Liver (tissue), 9 donors: ENCODE results near the gene CALR. TPM values are rescaled to one million over a fixed set of nuclear protein-coding genes. Genes with fewer than 3 reads are reported as not detected.

Source experiments
- DNase-seq: peaks from one replicate; pipeline ENCODE4 v3.0.0-alpha.2; 2017; ENCODE audit warnings: low spot score
- H3K27ac ChIP-seq, 2 donors: one replicate each; pipeline ENCODE4 v1.7.0; 2013; ENCODE audit warnings: inconsistent platforms in 2 of 2, low read length in 2 of 2, control low read depth in 1 of 2, low read depth in 1 of 2, mild to moderate bottlenecking in 1 of 2
- H3K27me3 ChIP-seq, 4 donors: one replicate each; pipeline versions ENCODE4 v1.6.1 to v1.7.0; 2013; ENCODE audit warnings: low read length in 3 of 4, inconsistent platforms in 1 of 4, mild to moderate bottlenecking in 1 of 4, moderate library complexity in 1 of 4; ENCODE audit not compliant: control insufficient read depth in 4 of 4, insufficient read depth in 4 of 4
- H3K36me3 ChIP-seq, 4 donors: one replicate each; pipeline versions ENCODE4 v1.6.1 to v1.7.0; 2013; ENCODE audit warnings: low read length in 3 of 4, mild to moderate bottlenecking in 3 of 4, low read depth in 1 of 4, moderate library complexity in 1 of 4; ENCODE audit not compliant: control insufficient read depth in 4 of 4, insufficient read depth in 3 of 4
- H3K4me1 ChIP-seq, 4 donors: one replicate each; pipeline versions ENCODE4 v1.6.1 to v1.7.0; 2013; ENCODE audit warnings: low read length in 3 of 4, mild to moderate bottlenecking in 3 of 4, moderate library complexity in 1 of 4; ENCODE audit not compliant: control insufficient read depth in 4 of 4, insufficient read depth in 4 of 4
- H3K4me3 ChIP-seq, 3 donors: one replicate each; pipeline versions ENCODE4 v1.6.1 to v1.7.0; 2013; ENCODE audit warnings: low read length in 3 of 3, control low read depth in 1 of 3, low read depth in 1 of 3, mild to moderate bottlenecking in 1 of 3
- H3K9ac ChIP-seq, 2 donors: one replicate each; pipeline ENCODE4 v1.7.0; 2013; ENCODE audit warnings: low read length in 2 of 2, mild to moderate bottlenecking in 2 of 2, moderate library complexity in 2 of 2, control low read depth in 1 of 2, low read depth in 1 of 2
- H3K9me3 ChIP-seq, 4 donors: one replicate each; pipeline versions ENCODE4 v1.6.1 to v1.7.0; 2013; ENCODE audit warnings: low read length in 3 of 4; ENCODE audit not compliant: control insufficient read depth in 4 of 4
- ATF3 ChIP-seq: IDR thresholded peaks from 2 replicates; pipeline ENCODE4 v1.6.1; 2016; ENCODE audit warnings: antibody characterized with exemption
- CTCF ChIP-seq: fragments of 150-350 bp; IDR thresholded peaks from 2 replicates; pipeline ENCODE4 v1.5.1; 2017; ENCODE audit warnings: improper control_type of control experiment, low read depth, low read length; ENCODE audit not compliant: missing input control
- EGR1 ChIP-seq, 2 donors: IDR thresholded peaks; 2 replicates each; pipeline ENCODE4 v1.6.1; 2016 to 2018; ENCODE audit warnings: antibody characterized with exemption in 2 of 2, low read depth in 2 of 2
- FOXA1 ChIP-seq: IDR thresholded peaks from 2 replicates; pipeline ENCODE4 v1.6.1; 2016; ENCODE audit warnings: antibody characterized with exemption
- FOXA2 ChIP-seq: IDR thresholded peaks from 2 replicates; pipeline ENCODE4 v1.6.1; 2016; ENCODE audit warnings: antibody characterized with exemption
- GABPA ChIP-seq, 2 donors: IDR thresholded peaks in 1 of 2; conservative IDR thresholded peaks in 1 of 2; 2 replicates each; pipeline ENCODE4 v1.6.1; 2016; ENCODE audit warnings: antibody characterized with exemption in 2 of 2, mild to moderate bottlenecking in 1 of 2, moderate library complexity in 1 of 2
- HNF4A ChIP-seq, 2 donors: conservative IDR thresholded peaks; 2 replicates each; pipeline ENCODE4 v1.6.1; 2016; ENCODE audit warnings: antibody characterized with exemption in 2 of 2, mild to moderate bottlenecking in 2 of 2
- JUND ChIP-seq, 2 donors: IDR thresholded peaks; 2 replicates each; pipeline ENCODE4 v1.6.1; 2016; ENCODE audit warnings: antibody characterized with exemption in 2 of 2
- NR2F2 ChIP-seq: IDR thresholded peaks from 2 replicates; pipeline ENCODE4 v1.6.1; 2016; ENCODE audit warnings: antibody characterized with exemption
- RAD21 ChIP-seq, 2 donors: IDR thresholded peaks; 2 replicates each; pipeline ENCODE4 v1.6.1; 2016; ENCODE audit warnings: antibody characterized with exemption in 2 of 2, mild to moderate bottlenecking in 2 of 2
- REST ChIP-seq: IDR thresholded peaks from 2 replicates; pipeline ENCODE4 v1.6.1; 2016; ENCODE audit warnings: antibody characterized with exemption, mild to moderate bottlenecking
- RXRA ChIP-seq, 2 donors: IDR thresholded peaks; 2 replicates each; pipeline ENCODE4 v1.6.1; 2017 to 2018; ENCODE audit warnings: antibody characterized with exemption in 2 of 2, mild to moderate bottlenecking in 1 of 2
- SP1 ChIP-seq: IDR thresholded peaks from 2 replicates; pipeline ENCODE4 v1.6.1; 2018; ENCODE audit warnings: antibody characterized with exemption, mild to moderate bottlenecking
- TAF1 ChIP-seq: conservative IDR thresholded peaks from 2 replicates; pipeline ENCODE4 v1.6.1; 2016; ENCODE audit warnings: antibody characterized with exemption, mild to moderate bottlenecking
- YY1 ChIP-seq: IDR thresholded peaks from 2 replicates; pipeline ENCODE4 v1.6.1; 2016; ENCODE audit warnings: antibody characterized with exemption, mild to moderate bottlenecking
- ZBTB33 ChIP-seq: IDR thresholded peaks from 2 replicates; pipeline ENCODE4 v1.6.1; 2016; ENCODE audit warnings: antibody characterized with exemption
- WGBS: extraction: QIAGEN DNeasy Blood & Tissue Kit; methylation state at CpG from one replicate; pipeline ENCODE4 v1.1.7; 2013; 5-methylcytosine and 5-hydroxymethylcytosine counted together
- polyA plus RNA-seq, 2 donors: library from polyadenylated mRNA; stranded (reverse) in 1 of 2; unstranded in 1 of 2; fragments of 200-250 nt in 1 of 2; fragments of >200 nt in 1 of 2; fragmentation: Nextera tagmentation in 1 of 2; extraction: Ambion mirVana in 1 of 2; gene quantifications; one replicate each; pipeline versions ENCODE4 v1.2.1 to v1.2.3, GENCODE V29; 2013 to 2015
- total RNA-seq, 2 donors: library from RNA; depleted of rRNA; stranded (reverse); fragments of >200 nt; gene quantifications; one replicate each; pipeline ENCODE4 v1.2.3, GENCODE V29; 2014
- donor health status: healthy.
- donor health status: healthy.
- donor health status: healthy.
- donor health status: healthy.
- donor health status: healthy.

The CALR gene
- total and polyA plus RNA-seq, 4 donors, result 618 to 1,316 (median 1,070) TPM

GRCh38 chr19:12918253-12918652 is 20.2 kb upstream of the CALR start:
- no peak for TF ChIP-seq SP1
- TF ChIP-seq ATF3, result no peak
- no peak for TF ChIP-seq GABPA (IDR thresholded peaks at IDR 0.05 in 1 of 2, conservative IDR thresholded peaks at IDR 0.05 in 1 of 2)
- no peak for TF ChIP-seq RAD21 (IDR thresholded peaks at IDR 0.05)
- TF ChIP-seq NR2F2, result no peak
- no peak overlapping the region for H3K4me3 ChIP-seq
- H3K9me3 ChIP-seq, result no peaks in the 10 kb centered on the region
- no peaks in the 10 kb centered on the region for H3K27me3 ChIP-seq
- H3K27ac ChIP-seq, result no peak overlapping the region
- H3K9ac ChIP-seq, result no peak overlapping the region
- H3K4me1 ChIP-seq, result peaks cover 0 to 6% (median 4%) of the 10 kb centered on the region in 4 donors
- H3K36me3 ChIP-seq, result peaks cover 5 to 11% (median 7%) of the 10 kb centered on the region in 4 donors
- no peak for DNase-seq
- 96% methylated on average over 14 of the region's 14 CpGs for WGBS

- WGBS, result 50% methylated on average over 3 of the region's 3 CpGs
- Histone ChIP-seq H3K36me3 (peaks cover 19 to 32% (median 25%) of the 10 kb centered on the region in 4 donors), H3K4me1 (peaks cover 0 to 5% (median 3%) of the 10 kb centered on the region in 4 donors), H3K9me3 (no peaks in the 10 kb centered on the region), H3K27me3 (no peaks in the 10 kb centered on the region), H3K9ac (no peak overlapping the region), H3K4me3 (no peak overlapping the region), H3K27ac (no peak overlapping the region)
- DNase-seq, result no peak
- no peak for TF ChIP-seq GABPA (IDR thresholded peaks at IDR 0.05 in 1 of 2, conservative IDR thresholded peaks at IDR 0.05 in 1 of 2)
- no peak for TF ChIP-seq YY1
- no peak for TF ChIP-seq TAF1
- no peak for TF ChIP-seq JUND (IDR thresholded peaks at IDR 0.05)
- no peak for TF ChIP-seq RXRA (IDR thresholded peaks at IDR 0.05)
- TF ChIP-seq REST, result no peak
- TF ChIP-seq FOXA2, result no peak
- no peak for TF ChIP-seq FOXA1
- TF ChIP-seq NR2F2, result no peak
- no peak for TF ChIP-seq HNF4A (conservative IDR thresholded peaks at IDR 0.05)
- TF ChIP-seq EGR1 (IDR thresholded peaks at IDR 0.05; ENCODE audit: low read depth in 2 of 2), result no peak
- no peak for TF ChIP-seq ATF3
- no peak for TF ChIP-seq SP1
- no peak for TF ChIP-seq RAD21 (IDR thresholded peaks at IDR 0.05)
- no peak for TF ChIP-seq CTCF
- TF ChIP-seq ZBTB33, result no peak
Observed at GRCh38 chr19:12921047-12921446, 17.4 kb upstream of the CALR start.
